ENCODE measurements around the gene NFIA. TPM values are rescaled to one million over a fixed set of nuclear protein-coding genes. Genes with fewer than 3 reads are reported as not detected.

Gene NFIA
- total and polyA plus RNA-seq, 2 of the 13 experiments (the other 11 are each of a cell fraction or from before 2014, with no cell fraction given): 14.7 to 28.5 TPM

DNA sequence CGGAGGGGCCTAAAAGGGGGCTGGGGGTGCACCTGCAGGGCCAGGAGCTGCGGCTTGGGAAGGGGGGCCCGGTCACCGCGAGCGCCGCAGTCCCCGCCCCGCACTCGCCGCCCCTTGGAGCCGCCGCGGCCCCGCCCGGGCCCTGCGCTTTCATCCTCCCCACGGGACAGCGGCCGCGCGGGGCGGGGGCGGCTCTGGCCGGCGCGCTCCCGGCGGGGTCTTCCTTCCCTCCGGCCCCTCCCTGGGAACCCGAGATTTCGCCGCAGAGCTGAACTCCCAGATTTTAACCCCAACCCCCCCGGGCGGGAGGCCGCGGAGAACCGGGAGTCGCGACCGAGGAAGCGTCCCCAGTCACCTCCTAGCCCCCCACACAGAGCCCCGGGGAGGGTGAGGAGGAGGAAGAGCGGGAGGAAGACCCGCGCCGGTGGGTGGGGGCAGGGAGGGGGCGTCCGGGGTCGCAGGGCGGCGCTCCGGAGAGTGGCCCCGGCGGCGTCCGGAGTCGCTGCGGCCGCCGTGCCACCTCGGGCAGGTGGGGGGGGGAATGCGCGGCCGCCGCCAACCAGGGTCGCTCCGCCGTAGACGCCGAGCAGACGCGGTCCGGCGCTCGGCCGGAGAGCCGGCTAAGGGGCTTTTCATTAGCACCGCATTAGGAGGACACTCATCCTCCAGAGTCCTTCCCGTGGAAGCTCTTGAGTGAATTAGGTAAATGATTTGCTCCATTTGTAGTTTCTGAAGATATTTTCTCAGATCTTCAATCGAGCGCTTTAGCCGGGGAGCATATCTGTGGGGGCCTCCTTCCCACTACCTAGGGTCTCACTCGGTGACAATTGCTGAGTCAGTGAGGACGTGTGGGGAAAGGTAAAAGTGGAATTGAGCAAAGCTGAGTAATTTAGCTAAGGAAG, 31.6 kb upstream of the NFIA start (continued):
- TF ChIP-seq, protein P1, sequence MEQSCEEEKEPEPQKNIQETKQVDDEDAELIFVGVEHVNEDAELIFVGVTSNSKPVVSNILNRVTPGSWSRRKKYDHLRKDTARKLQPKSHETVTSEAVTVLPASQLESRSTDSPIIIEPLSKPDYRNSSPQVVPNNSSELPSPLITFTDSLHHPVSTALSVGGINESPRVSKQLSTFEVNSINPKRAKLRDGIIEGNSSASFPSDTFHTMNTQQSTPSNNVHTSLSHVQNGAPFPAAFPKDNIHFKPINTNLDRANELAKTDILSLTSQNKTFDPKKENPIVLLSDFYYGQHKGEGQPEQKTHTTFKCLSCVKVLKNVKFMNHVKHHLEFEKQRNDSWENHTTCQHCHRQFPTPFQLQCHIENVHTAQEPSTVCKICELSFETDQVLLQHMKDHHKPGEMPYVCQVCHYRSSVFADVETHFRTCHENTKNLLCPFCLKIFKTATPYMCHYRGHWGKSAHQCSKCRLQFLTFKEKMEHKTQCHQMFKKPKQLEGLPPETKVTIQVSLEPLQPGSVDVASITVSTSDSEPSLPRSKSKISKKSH (CRISPR knock-in tag; IDR thresholded peaks at IDR 0.05; ENCODE audit: borderline replicate concordance): no peak
- TF ChIP-seq ZNF329 (CRISPR knock-in tag; IDR thresholded peaks at IDR 0.05; ENCODE audit: low read depth) (0 out of 2 replicates have a peak, but pooled peaks have one; percentile 30), HIVEP1 (CRISPR knock-in tag; IDR thresholded peaks at IDR 0.05) (no peak), MAFK (conservative IDR thresholded peaks at IDR 0.05 in 1 of 2, IDR thresholded peaks at IDR 0.05 in 1 of 2; ENCODE audit: low read length in 2 of 2) (peak in 1 of 2 experiments; percentile 57; a peak in 2 of 4 replicates), PHB2 (IDR thresholded peaks at IDR 0.05; ENCODE audit: partially characterized antibody) (no peak), ZNF44 (CRISPR knock-in tag; IDR thresholded peaks at IDR 0.05) (no peak), ZFY (CRISPR knock-in tag; IDR thresholded peaks at IDR 0.05) (peak; percentile 14; the same call in 1 of the 2 replicates), POLR2AphosphoS2 (IDR thresholded peaks at IDR 0.05; ENCODE audit: low read depth, low read length) (no peak), ZNF777 (CRISPR knock-in tag; IDR thresholded peaks at IDR 0.05) (peak; percentile 9; the same call in 1 of the 2 replicates), RBFOX2 (IDR thresholded peaks at IDR 0.05; ENCODE audit: low read depth, low read length) (peak; percentile 27; the same call in 1 of the 2 replicates), MZF1 (CRISPR knock-in tag; IDR thresholded peaks at IDR 0.05; ENCODE audit: borderline replicate concordance) (no peak)
- TF ChIP-seq, protein P2, sequence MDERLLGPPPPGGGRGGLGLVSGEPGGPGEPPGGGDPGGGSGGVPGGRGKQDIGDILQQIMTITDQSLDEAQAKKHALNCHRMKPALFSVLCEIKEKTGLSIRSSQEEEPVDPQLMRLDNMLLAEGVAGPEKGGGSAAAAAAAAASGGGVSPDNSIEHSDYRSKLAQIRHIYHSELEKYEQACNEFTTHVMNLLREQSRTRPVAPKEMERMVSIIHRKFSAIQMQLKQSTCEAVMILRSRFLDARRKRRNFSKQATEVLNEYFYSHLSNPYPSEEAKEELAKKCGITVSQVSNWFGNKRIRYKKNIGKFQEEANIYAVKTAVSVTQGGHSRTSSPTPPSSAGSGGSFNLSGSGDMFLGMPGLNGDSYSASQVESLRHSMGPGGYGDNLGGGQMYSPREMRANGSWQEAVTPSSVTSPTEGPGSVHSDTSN (CRISPR knock-in tag; IDR thresholded peaks at IDR 0.05): no peak
- TF ChIP-seq, protein P3, sequence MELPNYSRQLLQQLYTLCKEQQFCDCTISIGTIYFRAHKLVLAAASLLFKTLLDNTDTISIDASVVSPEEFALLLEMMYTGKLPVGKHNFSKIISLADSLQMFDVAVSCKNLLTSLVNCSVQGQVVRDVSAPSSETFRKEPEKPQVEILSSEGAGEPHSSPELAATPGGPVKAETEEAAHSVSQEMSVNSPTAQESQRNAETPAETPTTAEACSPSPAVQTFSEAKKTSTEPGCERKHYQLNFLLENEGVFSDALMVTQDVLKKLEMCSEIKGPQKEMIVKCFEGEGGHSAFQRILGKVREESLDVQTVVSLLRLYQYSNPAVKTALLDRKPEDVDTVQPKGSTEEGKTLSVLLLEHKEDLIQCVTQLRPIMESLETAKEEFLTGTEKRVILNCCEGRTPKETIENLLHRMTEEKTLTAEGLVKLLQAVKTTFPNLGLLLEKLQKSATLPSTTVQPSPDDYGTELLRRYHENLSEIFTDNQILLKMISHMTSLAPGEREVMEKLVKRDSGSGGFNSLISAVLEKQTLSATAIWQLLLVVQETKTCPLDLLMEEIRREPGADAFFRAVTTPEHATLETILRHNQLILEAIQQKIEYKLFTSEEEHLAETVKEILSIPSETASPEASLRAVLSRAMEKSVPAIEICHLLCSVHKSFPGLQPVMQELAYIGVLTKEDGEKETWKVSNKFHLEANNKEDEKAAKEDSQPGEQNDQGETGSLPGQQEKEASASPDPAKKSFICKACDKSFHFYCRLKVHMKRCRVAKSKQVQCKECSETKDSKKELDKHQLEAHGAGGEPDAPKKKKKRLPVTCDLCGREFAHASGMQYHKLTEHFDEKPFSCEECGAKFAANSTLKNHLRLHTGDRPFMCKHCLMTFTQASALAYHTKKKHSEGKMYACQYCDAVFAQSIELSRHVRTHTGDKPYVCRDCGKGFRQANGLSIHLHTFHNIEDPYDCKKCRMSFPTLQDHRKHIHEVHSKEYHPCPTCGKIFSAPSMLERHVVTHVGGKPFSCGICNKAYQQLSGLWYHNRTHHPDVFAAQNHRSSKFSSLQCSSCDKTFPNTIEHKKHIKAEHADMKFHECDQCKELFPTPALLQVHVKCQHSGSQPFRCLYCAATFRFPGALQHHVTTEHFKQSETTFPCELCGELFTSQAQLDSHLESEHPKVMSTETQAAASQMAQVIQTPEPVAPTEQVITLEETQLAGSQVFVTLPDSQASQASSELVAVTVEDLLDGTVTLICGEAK (IDR thresholded peaks at IDR 0.05): no peak
- TF ChIP-seq, protein P3 (CRISPR knock-in tag; IDR thresholded peaks at IDR 0.05): no peak; the same call in 1 of the 2 replicates
- TF ChIP-seq, protein P4, sequence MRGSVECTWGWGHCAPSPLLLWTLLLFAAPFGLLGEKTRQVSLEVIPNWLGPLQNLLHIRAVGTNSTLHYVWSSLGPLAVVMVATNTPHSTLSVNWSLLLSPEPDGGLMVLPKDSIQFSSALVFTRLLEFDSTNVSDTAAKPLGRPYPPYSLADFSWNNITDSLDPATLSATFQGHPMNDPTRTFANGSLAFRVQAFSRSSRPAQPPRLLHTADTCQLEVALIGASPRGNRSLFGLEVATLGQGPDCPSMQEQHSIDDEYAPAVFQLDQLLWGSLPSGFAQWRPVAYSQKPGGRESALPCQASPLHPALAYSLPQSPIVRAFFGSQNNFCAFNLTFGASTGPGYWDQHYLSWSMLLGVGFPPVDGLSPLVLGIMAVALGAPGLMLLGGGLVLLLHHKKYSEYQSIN (CRISPR knock-in tag; IDR thresholded peaks at IDR 0.05; ENCODE audit: borderline replicate concordance): no peak
